Activated naive CD8-positive, alpha-beta T cell treated with anti-CD3 and anti-CD28 coated beads, Interleukin-2, amount 50 U/mL, for 16 hours (primary cell): ENCODE measurements around the gene C2orf80.
"Not testable (repeated sequence)": the region's sequence is repeated elsewhere in the genome, so short reads cannot be mapped to it uniquely, and the experiment has no call there.

Experiments used
- DNase-seq: peaks from one replicate; pipeline ENCODE4 v3.0.0-alpha.2; 2020; ENCODE audit warnings: low read depth, low spot score

Gene C2orf80

GRCh38 chr2:208179028-208179609 lies 10.7 kb downstream of the C2orf80 start:
- DNase-seq: no peak

GRCh38 chr2:208175840-208176153 lies 14.0 kb downstream of the C2orf80 start:
- DNase-seq: no peak

GRCh38 chr2:208175069-208175839 lies 14.6 kb downstream of the C2orf80 start:
- peak; percentile 18 for DNase-seq

DNA sequence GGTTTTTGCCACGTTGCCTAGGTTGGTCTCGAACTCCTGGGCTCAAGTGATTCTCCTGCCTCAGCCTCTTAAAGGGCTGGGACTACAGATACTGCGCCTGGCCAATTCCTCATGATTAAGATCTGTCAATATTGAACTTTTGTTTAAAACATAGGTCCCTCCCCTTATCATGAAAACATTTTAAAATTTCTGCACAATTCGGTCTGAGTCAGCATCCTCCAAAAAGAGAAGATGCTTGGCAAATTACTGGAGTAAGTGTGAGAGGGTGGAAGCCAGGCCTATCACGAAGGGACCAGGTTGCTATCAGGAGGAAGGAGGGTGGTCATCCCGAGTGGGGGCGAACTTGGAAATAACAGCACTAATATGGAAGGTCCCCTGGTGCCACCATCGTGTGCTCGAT lies 15.7 kb downstream of the C2orf80 start:
- no peak for DNase-seq

DNA sequence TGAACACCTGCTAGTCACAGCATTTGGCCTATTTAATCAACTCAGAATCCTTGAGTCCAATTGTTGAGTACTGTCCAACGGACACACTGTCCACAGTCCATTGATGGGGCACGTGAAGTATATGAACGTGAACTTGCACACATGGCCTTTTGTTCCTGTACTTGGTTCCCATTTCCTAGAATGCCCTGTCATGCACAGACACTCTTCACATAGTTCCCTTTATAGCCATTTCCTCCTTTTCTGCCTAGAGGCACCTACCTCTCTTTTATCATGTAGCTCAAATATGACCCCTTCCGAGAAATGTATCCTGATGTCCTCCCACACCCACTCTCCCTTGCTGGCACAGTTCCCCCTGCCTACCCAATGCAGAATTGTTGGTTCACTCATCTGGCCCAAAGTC lies 17.7 kb downstream of the C2orf80 start:
- DNase-seq: no peak

DNA sequence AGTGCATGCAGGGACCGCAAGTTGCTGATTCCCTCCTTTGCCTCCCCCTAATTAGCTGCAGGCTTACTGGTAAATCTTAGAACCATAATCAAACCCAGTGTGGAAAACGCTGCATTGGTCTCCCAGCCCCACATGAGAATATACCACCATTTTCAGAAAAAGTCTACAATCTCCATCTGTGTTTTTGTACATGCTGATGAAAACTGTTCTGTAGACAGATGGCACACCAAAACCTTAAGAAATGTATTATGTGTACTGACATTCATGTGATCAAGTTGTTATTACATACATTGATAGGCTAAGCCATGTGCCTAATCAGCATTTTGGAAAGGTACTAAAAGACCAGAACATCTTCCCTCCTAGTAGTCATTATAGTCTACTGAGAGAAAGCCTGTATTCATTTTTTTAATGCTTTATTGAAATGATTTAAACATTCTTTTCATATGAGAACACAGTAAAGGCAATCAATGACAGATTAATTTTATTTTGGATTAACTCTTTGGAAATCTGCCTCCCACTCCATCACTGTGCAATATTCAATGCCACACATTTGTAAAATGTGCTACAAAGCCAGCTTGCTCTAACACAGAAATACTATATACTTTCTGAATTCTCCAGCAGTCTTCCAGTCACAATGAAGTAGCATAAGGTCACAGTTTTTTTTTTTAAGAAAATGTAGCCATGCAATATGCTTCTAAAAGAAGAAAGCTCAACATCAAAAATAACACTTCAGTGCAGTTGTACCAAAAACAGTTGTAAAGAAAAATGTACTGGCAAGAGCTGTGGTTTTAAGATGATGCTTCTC lies 24.7 kb downstream of the C2orf80 start:
- no peak for DNase-seq

DNA sequence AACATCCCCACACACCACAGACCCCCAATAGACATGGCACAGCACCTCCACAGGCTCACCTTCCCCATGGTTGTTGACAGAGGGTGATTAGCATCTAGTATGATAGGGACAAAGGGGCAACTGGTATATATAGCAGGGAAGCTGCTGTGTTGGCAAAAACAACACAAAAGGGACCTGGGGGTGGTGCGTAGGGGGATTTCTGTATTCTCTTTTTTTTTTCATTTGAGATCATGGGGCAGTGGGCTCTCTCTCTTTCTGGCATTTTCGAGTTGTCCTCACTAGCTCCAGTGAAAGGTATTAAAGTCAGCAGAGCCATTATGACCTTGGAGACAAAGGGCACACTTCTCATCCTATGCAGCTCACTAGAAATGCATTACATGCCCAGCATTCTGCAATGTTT lies 26.3 kb downstream of the C2orf80 start, which contains the start of gene CRYGA:
Gene CRYGA (minus strand): TSS at position 101 of the 400 bp plus-strand sequence. CDS start 33 bp downstream, at position 68.
- DNase-seq: no peak

GRCh38 chr2:208156439-208156838 lies 33.4 kb downstream of the C2orf80 start:
- DNase-seq: no peak

GRCh38 chr2:208153156-208153555 lies 36.7 kb downstream of the C2orf80 start:
- no peak for DNase-seq

DNA sequence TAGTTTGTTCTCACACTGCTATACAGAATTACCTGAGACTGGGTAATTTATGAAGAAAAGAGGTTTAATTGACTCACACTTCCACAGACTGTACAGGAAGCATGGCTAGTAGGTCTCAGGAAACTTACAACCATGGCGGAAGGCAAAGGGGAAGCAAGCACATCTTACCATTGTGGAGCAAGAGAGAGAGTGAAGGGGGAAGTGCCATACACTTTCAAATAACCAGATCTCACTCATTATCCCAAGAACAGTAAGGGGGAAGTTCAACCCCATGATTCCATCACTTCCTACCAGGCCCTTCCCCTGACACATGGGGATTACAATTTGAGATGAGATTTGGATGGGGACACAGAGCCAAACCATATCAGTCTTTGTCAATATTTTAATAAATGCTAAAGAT lies 38.9 kb downstream of the C2orf80 start:
- no peak for DNase-seq

- DNase-seq: no peak
Observed at GRCh38 chr2:208150094-208150493, 39.7 kb downstream of the C2orf80 start.

- DNase-seq: no peak
Observed at GRCh38 chr2:208148803-208149202, 41.0 kb downstream of the C2orf80 start.

DNA sequence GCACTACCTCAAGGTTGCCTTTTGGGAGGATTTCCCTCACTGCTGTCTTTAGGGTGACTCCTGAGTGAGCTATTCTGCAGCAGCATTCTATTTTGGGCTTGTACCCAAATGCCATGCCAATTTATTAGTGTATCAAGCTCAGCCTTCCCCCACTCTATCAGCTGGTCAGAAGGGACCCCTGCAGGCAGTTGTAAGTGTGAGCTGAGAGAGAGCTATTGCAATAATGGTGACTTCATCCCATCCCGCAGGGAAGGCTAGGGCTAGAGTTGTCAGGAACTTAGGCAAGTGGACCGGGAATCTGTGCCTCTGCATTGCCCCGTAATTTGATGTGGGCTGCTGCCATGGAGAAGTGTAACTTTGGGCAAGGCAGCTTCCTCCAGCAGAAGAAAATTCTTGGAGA lies 42.1 kb downstream of the C2orf80 start:
- no peak for DNase-seq

DNA sequence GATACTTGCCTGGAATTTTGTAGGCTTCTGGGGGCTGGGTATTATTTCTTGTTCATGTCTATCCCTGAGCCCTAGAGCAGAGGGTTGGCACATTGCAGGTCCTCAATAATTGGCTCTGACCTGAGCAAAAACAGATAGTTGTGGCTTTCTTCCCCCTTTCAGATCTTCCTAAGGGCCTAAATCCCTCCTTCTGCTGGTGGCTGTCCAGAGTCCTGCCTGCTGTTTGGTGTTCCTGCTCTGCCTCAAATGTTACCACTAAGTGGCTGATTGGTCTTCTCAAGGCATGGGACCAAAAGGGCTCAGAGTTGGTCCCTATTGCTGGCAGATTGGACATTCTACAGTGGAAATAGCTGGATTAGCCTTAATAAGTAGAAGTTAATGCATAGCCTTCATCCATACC lies 42.8 kb downstream of the C2orf80 start:
- no peak for DNase-seq

- no peak for DNase-seq
Observed at GRCh38 chr2:208146006-208146405, 43.8 kb downstream of the C2orf80 start, which contains the start of gene CRYGB. TSS of gene CRYGB (minus strand) at chr2:208146158. CDS start at chr2:208146120, 38 bp downstream.

GRCh38 chr2:208142925-208143799 lies 46.7 kb downstream of the C2orf80 start:
- DNase-seq: no peak

DNA sequence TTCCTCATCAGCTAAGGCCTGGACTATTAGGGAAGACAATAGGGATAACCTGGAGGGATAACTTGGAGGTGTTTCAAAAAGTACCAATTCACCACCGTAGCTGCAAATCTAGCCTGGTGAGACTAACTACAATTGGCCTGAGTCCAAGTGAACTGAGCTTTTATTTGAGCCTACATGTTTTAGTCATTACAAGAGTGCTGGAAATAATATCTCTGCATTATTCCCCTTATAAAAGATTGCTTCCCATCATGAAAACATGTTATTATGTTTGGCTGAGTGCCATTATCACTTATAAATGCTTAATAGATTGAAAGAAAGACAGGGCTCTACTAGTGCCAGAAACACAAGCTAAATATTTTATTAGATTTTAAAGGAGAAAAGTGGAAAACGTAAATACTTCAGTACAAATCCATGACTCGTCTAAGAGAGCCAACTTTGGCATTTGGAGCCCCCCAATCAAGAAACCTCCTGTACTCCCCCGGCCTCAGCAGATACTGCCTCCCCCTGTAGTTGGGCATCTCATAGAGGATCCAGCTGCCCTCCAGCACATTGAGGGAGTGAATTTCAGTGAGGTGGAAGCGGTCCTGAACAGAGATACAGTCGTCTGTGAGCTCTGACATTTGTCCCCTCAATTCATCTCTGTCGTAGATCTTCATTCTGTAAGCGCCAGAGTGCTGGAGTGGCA lies 47.4 kb downstream of the C2orf80 start:
- DNase-seq: no peak

DNA sequence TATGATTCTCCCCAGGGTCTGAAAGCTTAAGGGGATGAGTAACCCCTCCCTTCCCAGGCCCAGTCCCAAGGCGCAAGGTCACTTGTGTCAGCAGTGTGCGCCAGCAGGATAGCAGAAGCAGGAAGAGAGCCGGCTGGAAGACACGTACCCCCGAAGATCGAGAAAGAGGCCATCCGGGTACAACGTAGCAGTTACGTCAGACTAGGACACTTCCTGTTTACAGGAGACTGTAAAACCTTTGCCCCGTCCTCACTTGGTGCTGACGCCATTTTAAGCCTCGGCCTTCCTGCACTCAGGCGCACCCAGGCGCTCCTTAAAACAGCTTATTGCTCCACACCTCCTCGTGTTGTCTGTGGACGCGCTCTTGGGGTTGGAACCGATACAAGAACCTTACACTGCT lies 50.4 kb downstream of the C2orf80 start:
- DNase-seq: no peak

- not testable (repeated sequence) for DNase-seq
Observed at GRCh38 chr2:208138334-208138733, 51.5 kb downstream of the C2orf80 start.

DNA sequence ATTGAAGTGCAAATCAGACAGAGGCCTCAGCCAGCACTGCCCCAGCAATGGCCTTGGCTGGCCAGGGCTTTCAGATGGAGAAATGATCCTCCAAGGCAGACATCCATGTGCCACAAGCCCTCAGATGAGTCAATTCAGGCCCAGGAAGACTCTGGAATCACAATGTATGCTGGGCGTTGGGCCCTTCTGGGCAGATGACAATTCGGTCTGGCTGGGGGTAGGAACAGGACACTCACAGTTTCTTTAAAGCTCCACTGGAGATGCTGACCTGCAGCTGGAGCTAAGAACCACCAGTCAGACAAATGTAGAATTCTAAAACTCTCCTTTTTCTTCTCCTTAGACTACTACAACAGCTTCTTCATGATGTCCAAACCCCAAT lies 53.1 kb downstream of the C2orf80 start:
- DNase-seq: no peak
